PC-3 (cell line): Measurements from ENCODE around the gene LRCH1. TPM values are rescaled to one million over a fixed set of nuclear protein-coding genes. Genes with fewer than 3 reads are reported as not detected.

Source experiments
- ATAC-seq: fragments of 200-7000 bp; cut with Tn5 transposase; 2 replicates; pipeline ENCODE4 v1.9.1; 2020; ENCODE audit warnings: mild to moderate bottlenecking, moderate library complexity
- BruUV-seq: library from RNA; stranded (reverse); fragments of 400-500 nt; replicated peaks from 2 replicates; lab custom pipeline; 2021; lab: Mats Ljungman, UMichigan
- CTCF ChIA-PET: fragments of 300-600 bp; sonication (Branson Sonifier 250); formaldehyde crosslinking; loops from one replicate; lab custom pipeline; 2022; ENCODE audit warnings: antibody characterized with exemption; lab: Charles Lee
- POLR2A ChIA-PET: fragments of 300-600 bp; sonication (Branson Sonifier 250); formaldehyde crosslinking; loops from one replicate; lab custom pipeline; 2022; ENCODE audit warnings: antibody characterized with exemption; ENCODE audit not compliant: unreplicated experiment; lab: Charles Lee
- DNase-seq: peaks from one replicate; pipeline ENCODE4 v3.0.0-alpha.2; 2015
- H2AFZ ChIP-seq: fragments of 300-600 bp; sonication (generic); 2 replicates; pipeline ENCODE4 v1.6.0; 2016; ENCODE audit warnings: antibody characterized with exemption, low read length
- H3F3A ChIP-seq: fragments of 300-600 bp; sonication (generic); one replicate; pipeline ENCODE4 v1.6.0; 2017; ENCODE audit warnings: antibody characterized with exemption, low read length, control low read depth, mild to moderate bottlenecking; ENCODE audit not compliant: unreplicated experiment
- H3K27ac ChIP-seq: fragments of 300-600 bp; sonication (generic); 2 replicates; pipeline ENCODE4 v1.5.1; 2016; ENCODE audit warnings: mild to moderate bottlenecking, low read length
- H3K27me3 ChIP-seq: fragments of 300-600 bp; sonication (generic); 2 replicates; pipeline ENCODE4 v1.6.1; 2016; ENCODE audit warnings: low read length, mixed read lengths
- H3K36me3 ChIP-seq: fragments of 300-600 bp; sonication (generic); 2 replicates; pipeline ENCODE4 v1.6.1; 2016; ENCODE audit warnings: low read depth, mixed run types, low read length, mixed read lengths
- H3K4me1 ChIP-seq: fragments of 300-600 bp; sonication (generic); 2 replicates; pipeline ENCODE4 v1.5.1; 2016; ENCODE audit warnings: low read length; ENCODE audit not compliant: insufficient read depth
- H3K4me2 ChIP-seq: fragments of 300-600 bp; sonication (generic); 2 replicates; pipeline ENCODE4 v1.6.0; 2016; ENCODE audit warnings: low read length
- H3K4me3 ChIP-seq: fragments of 300-600 bp; sonication (generic); 2 replicates; pipeline ENCODE4 v1.5.1; 2016; ENCODE audit warnings: mild to moderate bottlenecking, low read length, mixed read lengths
- H3K79me2 ChIP-seq: fragments of 300-600 bp; sonication (generic); 2 replicates; pipeline ENCODE4 v1.6.1; 2017; ENCODE audit warnings: low read length, mixed read lengths
- H3K9ac ChIP-seq: fragments of 300-600 bp; sonication (generic); 2 replicates; pipeline ENCODE4 v1.6.0; 2016; ENCODE audit warnings: mild to moderate bottlenecking, low read length
- H3K9me2 ChIP-seq: fragments of 300-600 bp; sonication (generic); replicated peaks from 2 replicates; pipeline ENCODE4 v1.6.1; 2016; ENCODE audit warnings: mixed run types, low read length, mixed read lengths
- H3K9me3 ChIP-seq: fragments of 300-600 bp; sonication (generic); 2 replicates; pipeline ENCODE4 v1.6.1; 2016; ENCODE audit warnings: low read length, mixed read lengths
- H4K20me1 ChIP-seq: fragments of 300-600 bp; sonication (generic); 2 replicates; pipeline ENCODE4 v1.6.1; 2016; ENCODE audit warnings: low read length, mixed read lengths
- EZH2 ChIP-seq: fragments of 300-600 bp; sonication (generic); IDR thresholded peaks from one replicate; pipeline ENCODE4 v1.6.1; 2017; ENCODE audit warnings: antibody characterized with exemption, mild to moderate bottlenecking, low read length; ENCODE audit not compliant: unreplicated experiment
- EZH2phosphoT487 ChIP-seq: fragments of 300-600 bp; sonication (generic); IDR thresholded peaks from 2 replicates; pipeline ENCODE4 v1.6.1; 2018; ENCODE audit warnings: mild to moderate bottlenecking, antibody characterized with exemption, low read length, borderline replicate concordance
- intact Hi-C: fragments of 100-400 bp; cut with micrococcal nuclease; formaldehyde crosslinking; loops from 2 replicates; pipeline ENCODE4 v1.9.0; 2023
- total RNA-seq: library from RNA; depleted of rRNA; stranded (reverse); fragments of >200 nt; gene quantifications from 2 replicates; pipeline ENCODE4 v1.2.3, GENCODE V29; 2014
- TF ChIP-seq, protein P1 (sequence below): fragments of 300-600 bp; sonication (generic); conservative IDR thresholded peaks from 2 replicates; pipeline ENCODE4 v1.5.1; 2017; ENCODE audit warnings: antibody characterized with exemption, low read depth, mild to moderate bottlenecking, low read length

Gene LRCH1
- total RNA-seq, 1 experiment from 2014 or later = 4.3 TPM

DNA sequence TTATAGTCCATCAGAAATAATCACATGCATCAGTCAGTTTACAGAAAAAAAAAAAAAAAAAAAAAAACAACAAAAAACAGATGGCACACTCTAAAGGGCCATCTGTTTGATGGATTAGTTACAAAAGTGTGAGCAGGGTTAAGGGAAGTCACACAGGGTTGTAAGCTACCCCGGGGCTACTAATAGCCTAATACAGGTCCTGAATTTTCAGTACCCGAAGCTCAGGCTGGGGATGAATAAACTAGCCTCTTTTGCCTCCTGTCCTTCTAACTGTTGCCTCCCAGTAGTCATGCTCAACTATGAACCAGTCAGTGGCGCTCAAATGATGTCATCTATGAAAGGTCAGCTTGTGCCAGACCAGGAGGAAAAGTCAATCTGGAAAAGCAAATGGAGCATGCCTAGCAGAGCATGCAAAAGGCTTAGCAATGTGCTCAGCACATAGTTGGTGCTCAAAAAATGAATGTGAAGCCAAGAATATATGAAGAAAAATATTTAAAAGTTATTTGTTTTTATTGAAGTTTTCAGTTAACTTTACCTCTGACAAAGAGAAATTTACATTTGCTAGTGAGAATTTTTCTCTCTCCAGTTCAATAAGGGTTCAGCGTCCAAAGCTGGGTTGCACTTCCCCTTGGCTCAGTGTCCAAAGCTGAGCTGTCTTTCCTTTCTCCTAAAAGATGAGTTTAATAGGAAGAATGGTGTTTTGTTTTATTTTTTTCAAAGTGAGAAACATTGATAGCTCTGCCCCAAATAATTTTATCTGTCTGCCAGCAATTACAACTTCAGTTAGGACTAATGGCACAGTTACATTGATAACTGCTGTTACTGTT lies 30.8 kb upstream of the LRCH1 start:
- Histone ChIP-seq H3K4me2 (no peak overlapping the region), H3K9me3 (no peaks in the 10 kb centered on the region), H2AFZ (no peak overlapping the region), H3F3A (no peaks in the 10 kb centered on the region), H3K27me3 (no peaks in the 10 kb centered on the region), H3K4me3 (no peak overlapping the region), H3K79me2 (no peaks in the 10 kb centered on the region), H3K9me2 (no peaks in the 10 kb centered on the region), H3K27ac (no peak overlapping the region), H4K20me1 (no peaks in the 10 kb centered on the region), H3K4me1 (peaks cover 5% of the 10 kb centered on the region; the same call in 1 of the 2 replicates), H3K9ac (no peak overlapping the region), H3K36me3 (no peaks in the 10 kb centered on the region)
- CTCF ChIA-PET = interaction anchor here (0.6 kb wide), 1 partner anchor 177 kb away, joined by 3 read pairs; no protein-coding TSS in a partner anchor
- BruUV-seq = no TSS peak
- ATAC-seq (no peak), DNase-seq (no peak)
- TF ChIP-seq EZH2 = no peak
- POLR2A ChIA-PET = no interaction called here
- intact Hi-C loops = no loop called here

DNA sequence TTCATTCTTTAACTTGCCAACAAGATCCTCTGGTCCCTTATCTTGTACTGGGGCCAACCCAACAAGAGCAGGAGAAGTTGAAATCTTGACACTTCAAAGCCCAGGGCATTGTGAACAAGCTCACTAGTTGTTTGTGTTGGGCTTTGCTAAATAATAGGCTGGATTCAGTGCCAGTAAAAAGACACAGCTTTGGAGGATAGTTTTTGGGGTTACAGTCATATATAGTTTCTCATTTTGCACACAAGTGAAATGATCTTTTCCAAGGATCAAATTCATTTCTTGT lies 30.3 kb upstream of the LRCH1 start:
- Histone ChIP-seq H3K27ac (no peak overlapping the region), H3K4me1 (peaks cover 9% of the 10 kb centered on the region; the same call in 1 of the 2 replicates), H3K36me3 (no peaks in the 10 kb centered on the region), H4K20me1 (no peaks in the 10 kb centered on the region), H3K4me2 (no peak overlapping the region), H3K4me3 (no peak overlapping the region), H3K79me2 (no peaks in the 10 kb centered on the region), H3K9ac (no peak overlapping the region), H2AFZ (no peak overlapping the region), H3K9me2 (no peaks in the 10 kb centered on the region), H3F3A (no peaks in the 10 kb centered on the region), H3K27me3 (no peaks in the 10 kb centered on the region), H3K9me3 (no peaks in the 10 kb centered on the region)
- TF ChIP-seq EZH2 (no peak), EZH2phosphoT487 (no peak)
- TF ChIP-seq, protein P1, sequence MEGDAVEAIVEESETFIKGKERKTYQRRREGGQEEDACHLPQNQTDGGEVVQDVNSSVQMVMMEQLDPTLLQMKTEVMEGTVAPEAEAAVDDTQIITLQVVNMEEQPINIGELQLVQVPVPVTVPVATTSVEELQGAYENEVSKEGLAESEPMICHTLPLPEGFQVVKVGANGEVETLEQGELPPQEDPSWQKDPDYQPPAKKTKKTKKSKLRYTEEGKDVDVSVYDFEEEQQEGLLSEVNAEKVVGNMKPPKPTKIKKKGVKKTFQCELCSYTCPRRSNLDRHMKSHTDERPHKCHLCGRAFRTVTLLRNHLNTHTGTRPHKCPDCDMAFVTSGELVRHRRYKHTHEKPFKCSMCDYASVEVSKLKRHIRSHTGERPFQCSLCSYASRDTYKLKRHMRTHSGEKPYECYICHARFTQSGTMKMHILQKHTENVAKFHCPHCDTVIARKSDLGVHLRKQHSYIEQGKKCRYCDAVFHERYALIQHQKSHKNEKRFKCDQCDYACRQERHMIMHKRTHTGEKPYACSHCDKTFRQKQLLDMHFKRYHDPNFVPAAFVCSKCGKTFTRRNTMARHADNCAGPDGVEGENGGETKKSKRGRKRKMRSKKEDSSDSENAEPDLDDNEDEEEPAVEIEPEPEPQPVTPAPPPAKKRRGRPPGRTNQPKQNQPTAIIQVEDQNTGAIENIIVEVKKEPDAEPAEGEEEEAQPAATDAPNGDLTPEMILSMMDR = no peak
- DNase-seq (no peak), ATAC-seq (no peak)
- CTCF ChIA-PET = interaction anchor here (0.6 kb wide), 1 partner anchor 177 kb away, joined by 3 read pairs; no protein-coding TSS in a partner anchor
- no TSS peak for BruUV-seq
- intact Hi-C loops = no loop called here
- POLR2A ChIA-PET = no interaction called here

DNA sequence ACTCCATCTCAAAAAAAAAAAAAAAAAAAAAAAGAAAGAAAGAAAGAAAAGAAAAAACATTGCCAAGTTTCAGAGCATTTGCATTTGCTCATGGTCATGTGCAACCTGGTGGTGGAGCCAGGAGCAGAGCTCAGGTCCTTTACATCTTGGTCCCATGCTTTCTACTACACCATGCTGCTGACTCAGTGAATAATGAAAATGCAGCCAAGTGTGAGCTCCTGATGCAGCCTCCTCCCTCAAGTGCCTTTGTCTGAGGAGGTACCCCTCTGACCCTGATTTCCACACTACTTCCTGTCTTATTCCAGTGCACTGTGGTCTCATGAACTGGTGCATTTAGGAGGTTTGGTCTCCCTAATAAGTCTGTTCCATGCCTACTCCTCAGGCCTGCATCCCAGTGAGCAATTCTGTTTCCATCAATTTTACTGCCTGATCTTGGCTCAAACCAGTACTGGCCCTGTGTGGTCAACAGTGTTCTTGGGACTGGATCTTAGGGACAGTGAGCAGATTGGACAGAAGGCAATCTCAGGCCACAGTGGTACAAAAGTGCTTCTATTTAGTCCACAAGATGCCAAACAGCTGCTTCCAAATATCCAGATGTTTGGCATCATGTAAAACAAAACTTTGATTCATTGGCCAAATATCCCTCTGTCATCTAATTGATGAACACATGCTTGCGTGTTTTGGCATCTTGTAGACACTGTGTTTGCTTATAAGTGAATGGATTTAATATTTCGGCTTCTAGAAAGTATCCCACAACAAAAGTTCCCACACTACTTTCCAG lies 28.8 kb upstream of the LRCH1 start:
- H3K4me3 ChIP-seq = no peak overlapping the region
- ATAC-seq (no peak), DNase-seq (peak; percentile 7)
- no peaks in the 10 kb centered on the region for H3K79me2 ChIP-seq
- no peak overlapping the region for H3K4me2 ChIP-seq
- no TSS peak for BruUV-seq
- H3K36me3 ChIP-seq = no peaks in the 10 kb centered on the region
- POLR2A ChIA-PET = no interaction called here
- H3K4me1 ChIP-seq = peaks cover 9% of the 10 kb centered on the region; the same call in 1 of the 2 replicates
- no peak overlapping the region for H3K27ac ChIP-seq
- no peaks in the 10 kb centered on the region for H3K9me2 ChIP-seq
- CTCF ChIA-PET = no interaction called here
- no peak overlapping the region for H2AFZ ChIP-seq
- no peaks in the 10 kb centered on the region for H4K20me1 ChIP-seq
- no peaks in the 10 kb centered on the region for H3K9me3 ChIP-seq
- TF ChIP-seq EZH2phosphoT487 = no peak
- no peak for TF ChIP-seq EZH2
- no peaks in the 10 kb centered on the region for H3F3A ChIP-seq
- no peak overlapping the region for H3K9ac ChIP-seq
- H3K27me3 ChIP-seq = no peaks in the 10 kb centered on the region
- intact Hi-C loops = no loop called here
